Ectodermal cell (in vitro differentiated cells): Measurements from ENCODE around the gene PRKCZ.

Experiments
- H3K27ac ChIP-seq: 2 replicates; pipeline ENCODE4 v1.7.0; 2013; ENCODE audit warnings: mild to moderate bottlenecking, low read depth, low read length; ENCODE audit not compliant: insufficient read depth, poor library complexity, severe bottlenecking
- H3K27me3 ChIP-seq: 2 replicates; pipeline ENCODE4 v1.7.0; 2013; ENCODE audit warnings: mild to moderate bottlenecking, low read length; ENCODE audit not compliant: insufficient read depth, control insufficient read depth, poor library complexity, severe bottlenecking
- H3K36me3 ChIP-seq: one replicate; pipeline ENCODE4 v1.7.0; 2013; ENCODE audit warnings: low read length; ENCODE audit not compliant: control insufficient read depth, insufficient read depth
- H3K4me1 ChIP-seq: one replicate; pipeline ENCODE4 v1.7.0; 2013; ENCODE audit warnings: low read length; ENCODE audit not compliant: control insufficient read depth, insufficient read depth
- H3K4me3 ChIP-seq: 2 replicates; pipeline ENCODE4 v1.7.0; 2013; ENCODE audit warnings: low read depth, low read length, control low read depth; ENCODE audit not compliant: insufficient read depth
- H3K9me3 ChIP-seq: 2 replicates; pipeline ENCODE4 v1.7.0; 2013; ENCODE audit warnings: mild to moderate bottlenecking, low read length, moderate library complexity; ENCODE audit not compliant: control insufficient read depth
- WGBS, 2 experiments: methylation state at CpG; one replicate each; pipeline ENCODE4 v1.1.7; 2013; ENCODE audit warnings: missing lambda C conversion rate in 2 of 2; 5-methylcytosine and 5-hydroxymethylcytosine counted together

PRKCZ gene

DNA sequence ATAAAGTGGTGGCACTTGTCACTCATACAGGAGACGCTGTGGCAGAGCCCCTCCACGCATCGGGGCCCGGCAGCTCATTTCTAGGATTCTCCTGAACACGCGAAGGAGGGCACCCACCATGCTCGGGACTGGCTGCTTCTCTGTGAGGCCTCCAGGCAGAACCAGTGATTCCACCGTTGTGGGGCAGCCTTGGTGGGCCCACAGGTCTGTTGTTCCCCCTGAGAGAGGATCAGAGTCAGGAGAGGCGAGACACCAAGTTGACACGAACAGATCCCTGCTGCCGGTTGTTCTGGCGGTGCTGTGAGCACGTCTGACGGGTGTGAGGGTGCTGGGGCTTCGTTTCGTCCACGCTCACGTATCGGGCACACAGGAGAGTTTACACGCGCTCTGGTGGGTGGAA lies 26.6 kb downstream of the PRKCZ start:
- Histone ChIP-seq H3K4me1 (peaks cover 19% of the 10 kb centered on the region), H3K9me3 (no peaks in the 10 kb centered on the region), H3K4me3 (no peak overlapping the region), H3K27ac (no peak overlapping the region), H3K27me3 (no peaks in the 10 kb centered on the region), H3K36me3 (peaks cover 12% of the 10 kb centered on the region)
- WGBS, 2 experiments = 96 to 97% methylated on average over 21 of the region's 21 CpGs

DNA sequence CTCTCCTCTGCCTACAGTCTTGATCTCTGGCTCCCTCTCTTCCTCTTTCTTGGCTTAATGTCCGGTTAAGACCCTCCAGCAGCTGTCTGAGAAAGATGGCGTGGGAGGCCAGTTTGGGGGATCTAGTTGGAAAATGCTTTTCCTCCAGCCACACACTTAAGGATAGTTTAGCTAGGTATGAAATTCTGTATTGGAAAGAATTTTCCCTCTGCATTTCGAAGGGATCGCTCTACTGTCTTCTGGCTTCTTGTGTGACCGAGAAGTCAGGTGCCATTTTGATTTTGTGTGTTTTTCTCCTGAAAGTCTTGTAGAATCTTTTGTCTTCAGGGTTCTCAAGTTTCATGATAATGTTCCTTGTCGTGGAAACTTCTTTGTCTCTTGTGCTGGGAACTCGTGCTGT lies 28.0 kb downstream of the PRKCZ start:
- H3K36me3 ChIP-seq = peaks cover 12% of the 10 kb centered on the region
- H3K27me3 ChIP-seq = no peaks in the 10 kb centered on the region
- 95 to 97% methylated on average over 7 of the region's 7 CpGs for WGBS, 2 experiments
- H3K9me3 ChIP-seq = no peaks in the 10 kb centered on the region
- no peak overlapping the region for H3K27ac ChIP-seq
- H3K4me3 ChIP-seq = no peak overlapping the region
- H3K4me1 ChIP-seq = peaks cover 16% of the 10 kb centered on the region

DNA sequence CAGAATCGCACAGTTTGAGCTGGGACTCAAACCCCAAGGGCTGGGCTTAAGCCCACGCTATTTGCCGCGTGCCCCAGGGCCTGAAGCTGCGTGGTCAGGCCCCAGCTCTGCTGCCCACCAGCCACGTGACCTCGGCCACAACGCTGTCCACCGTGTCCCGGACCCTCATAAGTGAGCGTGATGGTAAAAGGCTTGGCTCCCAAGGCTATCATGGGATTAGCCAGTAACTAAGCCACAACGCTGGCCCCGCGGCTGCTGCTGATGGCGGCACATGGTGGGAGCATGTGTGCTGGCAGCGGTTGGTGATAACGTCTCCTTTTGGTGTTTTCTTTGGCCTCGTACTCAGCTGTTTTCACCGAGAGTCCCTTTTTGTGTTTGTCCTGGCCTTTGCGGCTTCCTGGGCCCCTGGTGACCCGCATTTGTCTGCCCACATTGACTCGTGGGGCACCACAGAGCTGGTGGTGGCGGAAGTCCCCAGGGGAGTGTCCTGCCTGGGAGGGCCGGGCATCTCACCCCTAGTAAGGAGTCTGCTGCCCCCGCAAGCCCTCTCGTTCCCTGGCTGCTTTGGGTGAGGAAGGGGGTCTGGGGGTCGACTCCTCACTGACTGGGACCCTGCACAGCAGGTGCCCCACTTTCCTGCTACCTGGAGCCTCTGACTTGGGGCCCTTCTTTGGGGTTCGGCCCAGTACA lies 29.3 kb downstream of the PRKCZ start:
- H3K9me3 ChIP-seq = no peaks in the 10 kb centered on the region
- peaks cover 12% of the 10 kb centered on the region for H3K36me3 ChIP-seq
- H3K4me1 ChIP-seq = peaks cover 5% of the 10 kb centered on the region
- 96% methylated on average over 28 of the region's 28 CpGs for WGBS, 2 experiments
- H3K27me3 ChIP-seq = no peaks in the 10 kb centered on the region
- H3K27ac ChIP-seq = no peak overlapping the region
- H3K4me3 ChIP-seq = no peak overlapping the region

DNA sequence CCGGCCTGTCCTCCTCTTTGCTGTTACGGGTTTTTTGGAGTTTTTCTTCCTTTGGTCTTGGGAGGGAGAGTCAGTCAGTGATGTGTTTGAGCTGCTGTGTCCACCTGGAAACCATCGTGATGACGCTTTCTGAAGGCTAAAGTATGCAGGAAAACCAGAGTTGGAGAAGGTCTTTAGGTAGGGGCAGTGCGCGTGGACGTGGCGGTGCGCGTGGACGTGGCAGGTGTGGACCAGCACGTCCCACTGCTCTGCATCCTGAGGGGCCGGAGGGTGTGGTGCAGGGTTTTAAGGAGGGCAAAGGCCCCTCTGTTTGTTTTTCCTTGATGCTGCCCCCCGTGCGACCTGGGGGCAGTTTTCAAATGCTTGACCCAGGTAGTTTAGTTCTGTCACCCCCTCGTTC lies 29.9 kb downstream of the PRKCZ start:
- no peaks in the 10 kb centered on the region for H3K27me3 ChIP-seq
- 96 to 97% methylated on average over 16 of the region's 16 CpGs for WGBS, 2 experiments

DNA sequence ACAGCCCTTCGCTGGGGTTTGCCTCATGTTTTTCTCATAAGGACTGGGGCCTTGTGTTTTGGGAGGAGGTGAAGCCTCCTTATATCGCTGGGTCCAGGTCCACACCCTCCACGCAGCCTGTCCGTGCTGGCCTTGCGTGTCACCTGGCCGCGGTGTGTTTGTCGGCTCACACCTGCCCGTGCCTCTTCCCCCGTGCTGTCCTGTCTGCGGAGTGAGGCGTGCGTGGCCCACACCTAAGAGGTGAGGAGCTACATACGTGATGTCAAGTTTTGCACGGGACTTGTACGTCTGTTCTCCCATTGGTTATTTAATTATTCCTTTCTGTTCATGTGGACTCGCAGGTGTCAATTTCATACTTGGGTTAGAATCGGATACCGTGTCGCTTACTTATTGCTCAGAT lies 30.7 kb downstream of the PRKCZ start:
- Histone ChIP-seq H3K4me1 (no peaks in the 10 kb centered on the region), H3K4me3 (no peak overlapping the region), H3K27me3 (no peaks in the 10 kb centered on the region), H3K9me3 (no peaks in the 10 kb centered on the region), H3K36me3 (peaks cover 12% of the 10 kb centered on the region), H3K27ac (no peak overlapping the region)
- 96 to 97% methylated on average over 20 of the region's 20 CpGs for whole genome bisulfite sequencing, 2 experiments

More for the DNA sequence above, 29.9 kb downstream of the PRKCZ start:
- Histone ChIP-seq H3K36me3 (peaks cover 12% of the 10 kb centered on the region), H3K4me3 (no peak overlapping the region), H3K9me3 (no peaks in the 10 kb centered on the region), H3K4me1 (peaks cover 1% of the 10 kb centered on the region), H3K27ac (no peak overlapping the region)

DNA sequence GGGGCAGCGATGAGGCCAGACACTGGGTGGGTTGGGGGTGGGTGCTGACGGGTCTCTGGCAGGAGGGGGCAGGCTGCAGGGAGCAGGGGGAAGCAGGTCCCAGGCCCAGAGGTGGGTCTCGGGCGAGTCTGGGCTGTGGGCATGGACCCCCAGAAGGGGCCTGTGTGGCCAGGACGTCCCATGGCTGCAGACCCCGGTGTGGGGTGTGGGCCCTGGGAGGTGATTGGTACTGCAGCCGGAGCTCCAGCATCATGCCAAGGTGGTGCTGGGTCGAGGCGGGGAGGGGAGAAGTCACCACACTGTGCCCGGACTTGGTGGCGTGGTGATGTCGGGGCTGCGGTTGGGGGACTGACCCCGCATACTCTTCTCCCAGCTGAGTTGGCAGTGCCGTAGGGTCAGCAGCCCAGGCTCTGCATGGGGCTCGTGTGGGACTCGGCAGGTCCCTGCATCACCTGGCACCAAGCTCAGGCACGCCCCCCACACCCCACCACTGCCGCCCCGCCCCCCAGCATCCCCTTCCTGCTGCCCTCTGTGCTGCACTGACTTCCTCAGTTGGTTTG lies 31.2 kb downstream of the PRKCZ start:
- H3K4me1 ChIP-seq = peaks cover 1% of the 10 kb centered on the region
- WGBS, 2 experiments = 95 to 97% methylated on average over 20 of the region's 20 CpGs
- H3K27me3 ChIP-seq = no peaks in the 10 kb centered on the region
- no peak overlapping the region for H3K4me3 ChIP-seq
- no peak overlapping the region for H3K27ac ChIP-seq
- H3K9me3 ChIP-seq = no peaks in the 10 kb centered on the region
- peaks cover 12% of the 10 kb centered on the region for H3K36me3 ChIP-seq

DNA sequence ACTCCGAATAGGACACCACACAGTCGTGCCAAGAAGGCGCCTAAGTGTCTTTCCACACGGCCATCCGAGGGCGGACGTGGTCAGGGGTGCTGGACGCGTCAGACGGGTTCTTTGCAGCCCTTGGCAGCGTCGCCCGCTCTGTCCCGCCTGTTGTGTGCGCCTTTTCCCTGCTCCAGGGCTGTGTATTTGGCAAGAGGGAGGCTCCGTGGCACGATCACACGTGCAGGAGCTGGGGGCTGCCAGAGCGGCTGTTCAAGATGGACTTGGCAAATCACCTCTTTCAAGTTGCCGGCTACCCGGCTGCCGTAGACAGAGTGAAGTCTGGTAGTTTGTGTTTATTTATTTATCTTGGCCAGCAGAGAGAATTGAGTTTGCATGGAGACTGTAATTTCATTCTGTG lies 31.9 kb downstream of the PRKCZ start:
- H3K9me3 ChIP-seq = no peaks in the 10 kb centered on the region
- H3K27me3 ChIP-seq = no peaks in the 10 kb centered on the region
- 97% methylated on average over 22 of the region's 22 CpGs for WGBS, 2 experiments
- no peak overlapping the region for H3K27ac ChIP-seq
- peaks cover 4% of the 10 kb centered on the region for H3K4me1 ChIP-seq
- H3K4me3 ChIP-seq = no peak overlapping the region
- H3K36me3 ChIP-seq = peaks cover 9% of the 10 kb centered on the region

DNA sequence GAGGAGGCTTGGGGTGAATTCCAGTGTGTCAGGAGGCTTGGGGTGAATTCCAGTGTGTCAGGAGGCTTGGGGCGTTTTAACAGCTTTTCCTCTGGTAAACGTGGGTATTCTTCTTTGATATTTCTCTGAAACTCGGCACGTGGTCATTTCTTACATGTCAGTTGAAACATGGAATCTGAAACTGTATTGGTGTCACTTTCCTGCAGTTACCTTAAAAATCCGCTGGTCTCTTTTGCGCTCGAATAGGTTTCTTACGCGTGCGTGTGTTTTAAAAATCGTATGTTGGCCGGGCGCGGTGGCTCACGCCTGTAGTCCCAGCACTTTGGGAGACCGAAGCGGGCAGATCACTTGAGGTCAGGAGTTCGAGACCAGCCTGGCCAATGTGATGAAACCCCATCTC lies 33.5 kb downstream of the PRKCZ start:
- Histone ChIP-seq H3K9me3 (no peaks in the 10 kb centered on the region), H3K4me1 (peaks cover 13% of the 10 kb centered on the region), H3K4me3 (no peak overlapping the region), H3K36me3 (no peaks in the 10 kb centered on the region), H3K27ac (no peak overlapping the region), H3K27me3 (no peaks in the 10 kb centered on the region)
- WGBS, 2 experiments = 93 to 95% methylated on average over 18 of the region's 18 CpGs

DNA sequence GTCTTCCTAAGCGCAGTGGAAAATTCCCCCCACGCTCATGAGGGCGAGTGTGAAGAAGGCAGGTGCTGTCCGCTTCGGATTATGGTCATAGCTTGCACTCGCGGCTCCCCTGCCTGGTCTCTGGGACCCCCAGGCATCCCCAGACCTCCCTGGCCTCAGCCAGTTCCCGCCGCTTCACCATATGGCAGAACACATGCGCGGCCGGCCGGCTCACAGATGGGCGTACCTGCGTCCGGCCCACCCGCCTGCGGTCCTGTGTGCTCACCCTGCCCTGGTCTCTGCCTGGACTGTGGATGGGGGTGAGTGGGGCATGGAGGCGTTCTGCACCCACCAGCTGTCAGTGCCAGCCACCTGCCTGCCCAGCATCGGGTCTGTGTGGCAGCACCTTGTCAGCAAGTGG lies 34.1 kb downstream of the PRKCZ start:
- Histone ChIP-seq H3K27ac (no peak overlapping the region), H3K4me3 (no peak overlapping the region), H3K4me1 (peaks cover 13% of the 10 kb centered on the region), H3K36me3 (no peaks in the 10 kb centered on the region), H3K27me3 (no peaks in the 10 kb centered on the region), H3K9me3 (no peaks in the 10 kb centered on the region)
- 97% methylated on average over 20 of the region's 20 CpGs for WGBS, 2 experiments

DNA sequence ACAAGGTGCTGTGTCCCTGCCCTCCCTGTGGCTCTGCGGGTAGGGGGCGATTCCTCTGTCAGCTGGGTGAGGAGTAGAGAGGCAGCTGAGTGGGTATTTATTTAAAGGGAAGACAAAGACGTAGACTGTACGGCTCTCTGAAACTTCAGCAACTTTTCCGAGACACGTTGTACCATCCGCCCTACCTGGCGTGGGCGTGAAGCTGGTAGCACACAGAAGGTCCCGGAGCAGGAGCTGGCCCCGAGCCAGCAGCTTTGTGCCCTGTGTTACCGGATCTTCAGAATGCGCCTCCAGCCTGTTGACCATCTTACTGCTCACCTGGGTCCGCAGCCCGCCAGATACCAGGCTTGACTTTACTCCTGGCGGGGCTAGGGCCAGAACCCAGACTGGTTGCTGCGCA lies 34.9 kb downstream of the PRKCZ start:
- Histone ChIP-seq H3K36me3 (no peaks in the 10 kb centered on the region), H3K4me3 (no peak overlapping the region), H3K4me1 (peaks cover 13% of the 10 kb centered on the region), H3K27me3 (no peaks in the 10 kb centered on the region), H3K27ac (no peak overlapping the region), H3K9me3 (no peaks in the 10 kb centered on the region)
- WGBS, 2 experiments = 95 to 98% methylated on average over 17 of the region's 17 CpGs
